GM12891 (cell line): ENCODE data around the gene SLC34A1.
"Not testable (repeated sequence)": the region's sequence is repeated elsewhere in the genome, so short reads cannot be mapped to it uniquely, and the experiment has no call there.

Experiments
- DNase-seq: peaks from one replicate; pipeline ENCODE4 v3.0.0; 2011; ENCODE audit warnings: low spot score; ENCODE audit not compliant: insufficient read length
- FAIRE-seq: peaks from 2 replicates; lab custom pipeline; 2011; peaks lifted over from hg19 to GRCh38; lab: Jason Lieb, UNC
- PAX5 ChIP-seq: IDR thresholded peaks from 2 replicates; pipeline ENCODE4 v1.6.1; 2011; ENCODE audit warnings: low read length, moderate library complexity, mild to moderate bottlenecking; ENCODE audit not compliant: insufficient read depth, severe bottlenecking
- POLR2A ChIP-seq: IDR thresholded peaks from 2 replicates; pipeline ENCODE4 v1.6.1; 2011; ENCODE audit warnings: low read depth, low read length, control low read depth
- POLR2AphosphoS5 ChIP-seq: IDR thresholded peaks from 2 replicates; pipeline ENCODE4 v1.6.1; 2011; ENCODE audit warnings: low read depth, low read length, control low read depth
- POU2F2 ChIP-seq: IDR thresholded peaks from 2 replicates; pipeline ENCODE4 v1.6.1; 2011; ENCODE audit warnings: low read depth, mild to moderate bottlenecking, control low read depth, low read length, moderate library complexity
- SPI1 ChIP-seq: IDR thresholded peaks from 2 replicates; pipeline ENCODE4 v1.6.1; 2011; ENCODE audit warnings: low read depth, low read length, control low read depth
- TAF1 ChIP-seq: IDR thresholded peaks from 2 replicates; pipeline ENCODE4 v1.6.1; 2011; ENCODE audit warnings: low read depth, low read length, control low read depth

Gene SLC34A1

DNA sequence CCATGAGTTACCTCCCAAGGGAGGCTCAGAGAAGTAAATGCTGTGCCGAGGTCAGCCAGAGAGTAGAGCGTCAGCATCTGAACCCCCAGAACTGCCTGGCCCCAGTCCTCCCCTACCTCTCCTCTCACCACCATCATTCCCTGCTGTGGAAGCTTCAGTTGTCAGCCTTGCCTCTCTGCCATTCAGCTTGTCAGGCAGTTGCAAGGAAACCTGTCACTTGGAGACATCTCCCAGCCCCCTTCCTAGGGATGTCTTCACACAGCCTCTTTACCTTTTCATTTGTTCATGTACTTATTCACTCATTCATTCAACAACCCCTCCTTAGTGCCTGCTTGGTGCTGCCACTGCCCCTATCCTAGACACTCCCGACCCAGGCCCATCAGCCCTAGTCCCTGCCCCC is 24.4 kb upstream of the SLC34A1 start:
- DNase-seq (no peak), FAIRE-seq (peak; percentile 51)
- TF ChIP-seq POLR2AphosphoS5 (no peak), PAX5 (no peak)

GRCh38 chr5:177360740-177361139 is 23.5 kb upstream of the SLC34A1 start:
- not testable (repeated sequence) for FAIRE-seq, DNase-seq

DNA sequence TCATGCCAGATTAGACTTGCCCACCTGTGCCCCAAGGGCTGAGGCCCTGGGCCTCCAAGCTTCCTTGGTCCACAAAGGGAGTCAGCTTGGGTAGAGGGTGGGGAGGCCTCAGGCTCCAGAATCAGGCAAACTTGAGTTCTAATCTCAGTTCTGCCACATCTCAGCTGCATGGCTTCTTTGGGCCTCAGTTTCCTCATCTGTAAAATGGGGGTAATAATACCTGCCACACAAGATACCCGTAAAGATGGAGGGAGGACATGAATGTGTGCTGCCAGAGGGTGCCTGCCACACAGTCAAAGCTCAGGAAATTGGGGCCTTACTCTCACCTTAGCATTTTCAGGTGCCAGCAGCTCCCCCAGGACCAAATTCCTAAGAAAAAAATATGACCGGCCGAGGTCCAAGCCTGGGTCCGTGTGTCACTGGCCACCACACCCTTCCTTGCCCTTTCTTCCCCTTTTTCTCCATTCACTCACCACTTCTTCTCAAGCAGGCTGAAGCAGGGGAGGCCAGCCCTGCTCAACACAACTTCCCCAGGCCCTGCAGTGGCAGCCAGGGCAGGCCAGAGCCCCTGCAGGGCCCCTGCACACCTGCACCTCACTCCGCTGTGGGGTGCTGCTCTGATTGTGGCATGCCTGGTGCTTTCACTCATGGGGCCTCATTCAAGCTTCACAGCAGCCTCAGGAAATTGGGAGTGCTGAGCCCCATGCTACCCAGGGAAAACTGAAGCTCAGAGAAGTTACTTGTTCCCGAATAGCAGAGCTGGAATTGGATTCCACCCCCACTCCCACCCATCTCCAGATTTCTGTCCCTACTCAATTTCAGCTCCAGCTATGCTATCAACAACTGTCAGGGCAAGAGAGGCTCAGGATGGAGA is 22.6 kb upstream of the SLC34A1 start:
- TF ChIP-seq PAX5 (no peak), TAF1 (no peak), SPI1 (no peak), POU2F2 (no peak), POLR2A (no peak), POLR2AphosphoS5 (no peak)
- no peak for DNase-seq
- FAIRE-seq: no peak

- FAIRE-seq (no peak), DNase-seq (no peak)
- TF ChIP-seq POLR2AphosphoS5: no peak
- TF ChIP-seq POLR2A: no peak
- no peak for TF ChIP-seq PAX5
- no peak for TF ChIP-seq TAF1
- TF ChIP-seq POU2F2: no peak
- no peak for TF ChIP-seq SPI1
Measured at GRCh38 chr5:177362292-177362609, 22.0 kb upstream of the SLC34A1 start.

DNA sequence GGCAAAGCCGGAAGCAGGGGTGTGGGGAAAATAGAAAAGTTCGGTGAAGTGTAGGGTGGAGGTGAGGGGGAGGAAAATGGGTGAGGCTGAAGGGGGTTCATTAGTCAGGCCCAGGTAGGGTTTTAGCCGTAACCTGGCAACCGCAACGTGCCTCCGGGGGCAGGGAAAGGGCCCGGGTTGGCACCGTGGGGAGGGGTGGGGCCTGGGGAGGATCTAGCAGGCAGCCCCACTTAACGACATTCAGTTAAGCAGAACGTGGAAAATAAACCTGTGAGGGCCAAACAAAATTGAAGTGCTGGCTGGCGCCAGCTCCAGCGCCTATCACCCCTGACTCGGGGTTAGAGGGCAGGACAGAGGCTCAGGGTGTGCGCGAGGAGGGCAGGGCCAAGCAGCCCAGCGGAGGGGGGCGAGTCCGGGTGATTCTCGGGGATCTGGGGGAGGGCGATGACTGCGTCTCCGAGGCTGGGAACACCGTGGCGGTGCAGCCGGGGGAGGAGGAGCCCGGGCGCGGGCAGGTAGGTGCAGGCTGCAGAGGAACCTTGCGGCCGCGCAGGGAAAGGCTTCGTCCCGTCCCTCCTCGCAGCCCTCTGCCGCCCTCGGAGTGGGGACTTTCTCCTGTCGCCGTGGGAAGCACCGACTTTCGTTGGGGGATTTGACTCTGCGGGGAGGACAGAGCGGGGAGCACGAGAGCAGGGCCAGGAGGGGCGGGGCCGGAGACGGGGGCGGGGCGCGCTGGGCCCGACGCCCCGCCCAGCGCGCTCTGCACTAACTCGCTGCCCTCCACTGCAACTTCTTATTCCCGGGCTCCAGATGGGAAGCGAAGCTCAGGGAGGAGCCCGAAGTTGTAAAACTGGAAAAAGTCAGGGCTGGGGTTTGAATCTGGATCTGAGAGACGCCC is 21.4 kb upstream of the SLC34A1 start:
- TF ChIP-seq PAX5: no peak
- no peak for TF ChIP-seq SPI1
- TF ChIP-seq POLR2AphosphoS5: no peak
- TF ChIP-seq TAF1: no peak
- no peak for TF ChIP-seq POLR2A
- no peak for TF ChIP-seq POU2F2
- FAIRE-seq (peak; percentile 94), DNase-seq (peak; percentile 64)

DNA sequence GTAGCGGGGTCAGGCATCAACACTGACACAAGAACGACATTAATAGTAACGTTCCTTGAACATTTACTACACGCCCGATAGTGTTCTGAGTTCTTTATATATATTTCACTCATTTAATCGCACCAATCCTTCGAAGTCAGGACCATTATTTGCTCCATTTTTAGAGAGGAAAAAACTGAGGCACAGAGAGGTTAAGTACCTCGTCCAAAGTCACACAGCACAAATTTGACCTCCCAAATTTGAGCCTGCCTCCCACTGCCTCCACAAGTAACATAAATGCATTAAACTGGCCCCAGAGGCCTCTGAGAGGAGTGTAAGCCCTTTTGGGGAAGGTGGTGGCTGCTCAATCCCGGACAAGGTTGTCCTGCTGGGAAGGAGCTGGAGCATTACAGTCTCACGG is 20.7 kb upstream of the SLC34A1 start:
- FAIRE-seq: no peak
- TF ChIP-seq POLR2AphosphoS5: no peak
- TF ChIP-seq SPI1: no peak
- TF ChIP-seq TAF1: no peak
- no peak for TF ChIP-seq PAX5
- TF ChIP-seq POU2F2: no peak
- TF ChIP-seq POLR2A: no peak

GRCh38 chr5:177364159-177364962 is 19.9 kb upstream of the SLC34A1 start:
- TF ChIP-seq PAX5: no peak
- TF ChIP-seq POLR2A: no peak
- TF ChIP-seq SPI1: peak; percentile 5; the same call in 1 of the 2 replicates
- DNase-seq: no peak
- FAIRE-seq: peak; percentile 81

More for the DNA sequence above, 20.7 kb upstream of the SLC34A1 start:
- no peak for DNase-seq

DNA sequence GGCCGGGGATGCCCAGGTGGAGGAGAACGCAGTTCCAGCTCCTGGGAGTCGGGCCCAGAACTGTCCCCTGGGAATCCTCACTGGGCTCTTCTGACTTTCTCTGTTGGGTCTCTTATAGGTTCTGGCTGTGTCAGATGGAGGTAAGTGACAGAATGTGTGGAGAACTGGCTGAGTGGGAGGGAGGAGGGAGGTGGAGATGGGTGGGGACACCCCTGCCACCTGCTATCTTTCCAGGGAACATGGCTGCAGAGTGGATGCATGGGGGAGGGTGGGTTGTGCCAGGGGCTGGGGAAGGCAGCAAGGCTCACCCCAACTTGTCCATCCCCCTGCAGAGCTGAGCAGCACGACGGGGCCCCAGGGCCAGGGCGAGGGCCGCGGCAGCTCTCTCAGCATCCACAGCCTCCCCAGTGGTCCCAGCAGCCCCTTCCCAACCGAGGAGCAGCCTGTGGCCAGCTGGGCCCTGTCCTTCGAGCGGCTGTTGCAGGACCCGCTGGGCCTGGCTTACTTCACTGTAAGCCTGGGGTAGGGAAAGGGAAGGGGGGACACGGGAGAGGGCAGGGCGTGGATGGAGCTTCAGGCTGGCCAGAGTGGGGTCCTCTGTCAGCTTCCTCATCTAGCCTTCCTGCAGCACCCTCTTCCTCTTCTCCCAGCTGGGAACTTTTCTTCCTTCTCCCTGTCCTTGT is 18.2 kb upstream of the SLC34A1 start:
- DNase-seq (no peak), FAIRE-seq (no peak)
- TF ChIP-seq POLR2A (no peak), SPI1 (no peak), POLR2AphosphoS5 (no peak), PAX5 (no peak), TAF1 (no peak), POU2F2 (no peak)

DNA sequence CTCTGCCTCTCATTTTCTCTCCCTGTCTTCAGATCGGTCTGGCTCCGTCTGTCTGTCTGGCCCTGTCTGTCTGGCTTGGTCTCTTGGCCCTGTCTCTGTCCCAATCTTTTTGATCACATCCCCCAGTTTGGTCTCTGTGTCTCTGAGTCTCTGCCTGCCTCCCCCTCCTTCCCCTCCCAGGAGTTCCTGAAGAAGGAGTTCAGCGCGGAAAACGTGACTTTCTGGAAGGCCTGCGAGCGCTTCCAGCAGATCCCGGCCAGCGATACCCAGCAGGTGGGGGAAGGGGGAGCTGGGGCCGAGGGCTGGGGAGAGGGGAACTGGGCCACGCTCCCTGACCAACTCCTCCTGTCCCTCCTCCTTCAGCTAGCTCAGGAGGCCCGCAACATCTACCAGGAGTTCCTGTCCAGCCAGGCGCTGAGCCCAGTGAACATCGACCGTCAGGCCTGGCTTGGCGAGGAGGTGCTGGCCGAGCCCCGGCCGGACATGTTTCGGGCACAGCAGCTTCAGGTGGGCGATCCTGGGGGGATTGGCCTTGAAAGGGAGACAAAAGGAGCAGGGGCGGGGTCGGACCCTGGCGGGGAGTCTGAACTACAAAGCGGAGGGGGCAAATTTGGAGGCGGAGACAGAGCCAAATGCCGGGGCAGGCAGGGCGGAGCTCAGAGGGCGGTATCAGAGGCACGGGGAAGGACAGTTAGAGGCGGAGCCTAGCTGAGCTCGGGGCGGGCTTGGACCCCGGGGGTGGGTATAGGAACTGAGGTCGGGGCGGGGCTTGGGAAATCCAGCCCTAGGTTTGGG is 17.5 kb upstream of the SLC34A1 start:
- no peak for DNase-seq
- TF ChIP-seq PAX5 (no peak), POLR2A (no peak), SPI1 (no peak), TAF1 (no peak), POU2F2 (no peak), POLR2AphosphoS5 (no peak)
- FAIRE-seq: no peak
